GM23338 (cell line): ENCODE results near the gene ZMAT3. TPM values are rescaled to one million over a fixed set of nuclear protein-coding genes. Genes with fewer than 3 reads are reported as not detected.

Experiments
- ATAC-seq: fragments of 200-7000 bp; cut with Tn5 transposase; 3 replicates; pipeline ENCODE4 v1.9.1; 2020
- DNase-seq: peaks from one replicate; pipeline ENCODE4 v3.0.0-alpha.2; 2015; ENCODE audit warnings: low spot score
- H2AFZ ChIP-seq: fragments of 200-600 bp; sonication (generic); 2 replicates; pipeline ENCODE4 v1.8.0; 2016; ENCODE audit warnings: antibody characterized with exemption, mild to moderate bottlenecking, moderate library complexity
- H3F3A ChIP-seq: fragments of 200-600 bp; sonication (generic); replicated peaks from 2 replicates; pipeline ENCODE4 v1.8.0; 2017; ENCODE audit warnings: antibody characterized with exemption, mixed run types, low read depth
- H3K27ac ChIP-seq: fragments of 200-600 bp; sonication (generic); 2 replicates; pipeline ENCODE4 v1.6.1; 2016; ENCODE audit warnings: low read depth
- H3K27me3 ChIP-seq: fragments of 200-600 bp; sonication (generic); 2 replicates; pipeline ENCODE4 v1.8.0; 2016; ENCODE audit warnings: mild to moderate bottlenecking, mixed run types, moderate library complexity; ENCODE audit not compliant: insufficient read depth
- H3K36me3 ChIP-seq: fragments of 200-600 bp; sonication (generic); 2 replicates; pipeline ENCODE4 v1.8.0; 2016; ENCODE audit warnings: mild to moderate bottlenecking; ENCODE audit not compliant: insufficient read depth
- H3K4me1 ChIP-seq: fragments of 200-600 bp; sonication (generic); 2 replicates; pipeline ENCODE4 v1.8.0; 2016; ENCODE audit warnings: mild to moderate bottlenecking, moderate library complexity; ENCODE audit not compliant: insufficient read depth
- H3K4me2 ChIP-seq: fragments of 200-600 bp; sonication (generic); 2 replicates; pipeline ENCODE4 v1.7.1; 2017; ENCODE audit warnings: mixed run types
- H3K4me3 ChIP-seq: fragments of 200-600 bp; sonication (generic); 2 replicates; pipeline ENCODE4 v1.6.1; 2016; ENCODE audit warnings: mixed run types
- H3K79me2 ChIP-seq: fragments of 200-600 bp; sonication (generic); replicated peaks from 2 replicates; pipeline ENCODE4 v1.8.0; 2017; ENCODE audit warnings: mild to moderate bottlenecking; ENCODE audit not compliant: insufficient read depth
- H3K9me2 ChIP-seq: fragments of 200-600 bp; sonication (generic); 2 replicates; pipeline ENCODE4 v1.8.0; 2017; ENCODE audit not compliant: insufficient read depth
- H4K20me1 ChIP-seq: fragments of 200-600 bp; sonication (generic); replicated peaks from 2 replicates; pipeline ENCODE4 v1.8.0; 2017; ENCODE audit warnings: mild to moderate bottlenecking; ENCODE audit not compliant: insufficient read depth
- H3K27ac Mint-ChIP-seq: 2 replicates; pipeline ENCODE4 v1.8.0; 2020; ENCODE audit warnings: inconsistent platforms, mild to moderate bottlenecking, moderate library complexity, mixed read lengths
- H3K27me3 Mint-ChIP-seq: 3 replicates; pipeline ENCODE4 v1.8.0; 2022; ENCODE audit warnings: low read depth, mild to moderate bottlenecking, moderate library complexity, mixed read lengths, inconsistent platforms; ENCODE audit not compliant: insufficient read depth, poor library complexity
- H3K36me3 Mint-ChIP-seq: 3 replicates; pipeline ENCODE4 v1.8.0; 2021; ENCODE audit warnings: low read depth, mild to moderate bottlenecking, inconsistent platforms, moderate library complexity, mixed read lengths
- H3K4me1 Mint-ChIP-seq: 3 replicates; pipeline ENCODE4 v1.8.0; 2020; ENCODE audit warnings: mild to moderate bottlenecking, inconsistent platforms, mixed read lengths
- H3K4me3 Mint-ChIP-seq: 3 replicates; pipeline ENCODE4 v1.8.0; 2021; ENCODE audit warnings: moderate library complexity, mild to moderate bottlenecking, inconsistent platforms, mixed read lengths
- H3K9me3 Mint-ChIP-seq: 3 replicates; pipeline ENCODE4 v1.8.0; 2020; ENCODE audit warnings: moderate library complexity, mild to moderate bottlenecking, inconsistent platforms, mixed read lengths
- CREB1 ChIP-seq: fragments of 250-450 bp; sonication (Bioruptor Pico); IDR thresholded peaks from 2 replicates; pipeline ENCODE4 v1.5.0; 2020; ENCODE audit warnings: low read depth, mild to moderate bottlenecking, moderate library complexity
- EZH2 ChIP-seq: fragments of 200-600 bp; sonication (generic); IDR thresholded peaks from one replicate; pipeline ENCODE4 v1.8.0; 2017; ENCODE audit warnings: antibody characterized with exemption, mild to moderate bottlenecking, low read depth; ENCODE audit not compliant: unreplicated experiment
- JUNB ChIP-seq: IDR thresholded peaks from one replicate; pipeline ENCODE4 v1.6.1; 2016; ENCODE audit warnings: antibody characterized with exemption; ENCODE audit not compliant: unreplicated experiment
- NANOG ChIP-seq: IDR thresholded peaks from 2 replicates; pipeline ENCODE4 v1.6.1; 2016; ENCODE audit warnings: antibody characterized with exemption, borderline replicate concordance
- POLR2AphosphoS5 ChIP-seq: IDR thresholded peaks from 2 replicates; pipeline ENCODE4 v1.6.1; 2016; ENCODE audit warnings: antibody characterized with exemption, low read depth
- ZNF331 ChIP-seq: fragments of 250-450 bp; sonication (Bioruptor Pico); IDR thresholded peaks from 2 replicates; pipeline ENCODE4 v1.5.0; 2020; ENCODE audit warnings: low read depth, mild to moderate bottlenecking, moderate library complexity
- polyA plus RNA-seq: library from polyadenylated mRNA; unstranded; fragments of >200 nt; fragmentation: Nextera tagmentation; extraction: Ambion mirVana; gene quantifications from 2 replicates; pipeline ENCODE4 v1.2.1, GENCODE V29; 2016
- total RNA-seq: library from RNA; depleted of rRNA; stranded (reverse); fragments of >200 nt; shearing (Covaris generic); gene quantifications from 2 replicates; pipeline ENCODE4 v1.2.3, GENCODE V29; 2014
- TF ChIP-seq, protein P1 (sequence below), 2 experiments: fragments of 200-600 bp in 1 of 2; sonication (generic) in 1 of 2; conservative IDR thresholded peaks; 2 replicates each; pipeline versions ENCODE4 v1.5.1 to v1.6.1; 2016 to 2017; ENCODE audit warnings: antibody characterized with exemption in 2 of 2, low read depth in 2 of 2, mild to moderate bottlenecking in 2 of 2, moderate library complexity in 1 of 2
- TF ChIP-seq, protein P2 (sequence below): fragments of 250-450 bp; sonication (Bioruptor Pico); IDR thresholded peaks from 2 replicates; pipeline ENCODE4 v1.5.0; 2020; ENCODE audit warnings: mild to moderate bottlenecking, moderate library complexity
- TF ChIP-seq, protein P3 (sequence below): IDR thresholded peaks from one replicate; pipeline ENCODE4 v1.6.1; 2018; ENCODE audit warnings: antibody characterized with exemption; ENCODE audit not compliant: unreplicated experiment

Gene ZMAT3
- total and polyA plus RNA-seq, 2 experiments from 2014 or later: 10.0 to 17.3 TPM

DNA sequence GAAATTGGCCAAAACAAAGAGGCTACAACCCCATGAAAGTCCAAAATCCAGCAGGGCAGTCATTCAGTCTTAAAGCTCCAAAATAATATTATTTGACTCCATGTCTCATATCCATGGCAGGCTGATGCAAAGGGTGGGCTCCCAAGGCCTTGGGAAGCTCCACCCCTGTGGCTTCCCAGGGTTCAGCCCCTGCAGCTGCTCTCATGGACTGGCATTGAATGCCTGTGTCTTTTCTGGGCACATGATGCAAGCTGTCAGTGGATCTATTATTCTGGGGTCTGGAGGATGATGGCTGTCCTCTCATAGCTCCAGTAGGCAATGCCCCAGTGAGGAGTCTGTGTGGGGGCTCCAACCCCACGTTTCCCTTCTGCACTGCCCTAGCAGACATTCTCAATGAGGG lies 81.8 kb downstream of the ZMAT3 start:
- no peak overlapping the region for H3K4me3 ChIP-seq
- H3K79me2 ChIP-seq: no peaks in the 10 kb centered on the region
- H2AFZ ChIP-seq: no peak overlapping the region
- no peaks in the 10 kb centered on the region for H4K20me1 ChIP-seq
- Mint-ChIP-seq H3K27ac (no peak overlapping the region), H3K4me3 (no peak overlapping the region), H3K9me3 (peaks cover 69% of the 10 kb centered on the region), H3K4me1 (no peaks in the 10 kb centered on the region), H3K27me3 (no peaks in the 10 kb centered on the region), H3K36me3 (peaks cover 50% of the 10 kb centered on the region)
- no peaks in the 10 kb centered on the region for H3F3A ChIP-seq
- no peak for ATAC-seq
- H3K4me1 ChIP-seq: no peaks in the 10 kb centered on the region
- H3K27me3 ChIP-seq: no peaks in the 10 kb centered on the region
- TF ChIP-seq, protein P1, sequence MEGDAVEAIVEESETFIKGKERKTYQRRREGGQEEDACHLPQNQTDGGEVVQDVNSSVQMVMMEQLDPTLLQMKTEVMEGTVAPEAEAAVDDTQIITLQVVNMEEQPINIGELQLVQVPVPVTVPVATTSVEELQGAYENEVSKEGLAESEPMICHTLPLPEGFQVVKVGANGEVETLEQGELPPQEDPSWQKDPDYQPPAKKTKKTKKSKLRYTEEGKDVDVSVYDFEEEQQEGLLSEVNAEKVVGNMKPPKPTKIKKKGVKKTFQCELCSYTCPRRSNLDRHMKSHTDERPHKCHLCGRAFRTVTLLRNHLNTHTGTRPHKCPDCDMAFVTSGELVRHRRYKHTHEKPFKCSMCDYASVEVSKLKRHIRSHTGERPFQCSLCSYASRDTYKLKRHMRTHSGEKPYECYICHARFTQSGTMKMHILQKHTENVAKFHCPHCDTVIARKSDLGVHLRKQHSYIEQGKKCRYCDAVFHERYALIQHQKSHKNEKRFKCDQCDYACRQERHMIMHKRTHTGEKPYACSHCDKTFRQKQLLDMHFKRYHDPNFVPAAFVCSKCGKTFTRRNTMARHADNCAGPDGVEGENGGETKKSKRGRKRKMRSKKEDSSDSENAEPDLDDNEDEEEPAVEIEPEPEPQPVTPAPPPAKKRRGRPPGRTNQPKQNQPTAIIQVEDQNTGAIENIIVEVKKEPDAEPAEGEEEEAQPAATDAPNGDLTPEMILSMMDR (conservative IDR thresholded peaks at IDR 0.05; ENCODE audit: low read depth in 2 of 2): no peak
- TF ChIP-seq NANOG: no peak
- DNase-seq: no peak
- peaks cover 3% of the 10 kb centered on the region for H3K9me2 ChIP-seq
- H3K27ac ChIP-seq: no peak overlapping the region
- no peak overlapping the region for H3K4me2 ChIP-seq
- peaks cover 8% of the 10 kb centered on the region; the same call in 1 of the 2 replicates for H3K36me3 ChIP-seq

DNA sequence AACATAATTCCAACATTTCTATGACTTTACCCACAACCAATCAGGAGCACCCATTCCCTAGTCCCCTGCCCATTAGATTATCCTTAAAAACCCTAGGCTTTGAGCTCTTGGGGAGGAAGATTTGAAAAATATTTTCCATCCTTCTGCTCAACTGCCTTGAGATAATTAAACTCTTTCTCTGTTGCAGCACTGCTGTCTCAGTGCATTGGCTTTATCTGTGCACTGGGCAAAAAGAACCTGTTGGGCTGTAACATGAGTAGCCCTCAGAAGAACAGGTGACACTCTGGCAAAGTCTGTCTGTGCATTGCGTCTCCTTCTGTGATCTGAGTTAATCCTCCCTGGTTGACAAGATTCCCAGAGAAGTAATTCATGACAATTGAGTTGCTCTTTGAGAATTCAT lies 83.9 kb downstream of the ZMAT3 start:
- peaks cover 8% of the 10 kb centered on the region; the same call in 1 of the 2 replicates for H3K36me3 ChIP-seq
- TF ChIP-seq JUNB: no peak
- TF ChIP-seq, protein P2, sequence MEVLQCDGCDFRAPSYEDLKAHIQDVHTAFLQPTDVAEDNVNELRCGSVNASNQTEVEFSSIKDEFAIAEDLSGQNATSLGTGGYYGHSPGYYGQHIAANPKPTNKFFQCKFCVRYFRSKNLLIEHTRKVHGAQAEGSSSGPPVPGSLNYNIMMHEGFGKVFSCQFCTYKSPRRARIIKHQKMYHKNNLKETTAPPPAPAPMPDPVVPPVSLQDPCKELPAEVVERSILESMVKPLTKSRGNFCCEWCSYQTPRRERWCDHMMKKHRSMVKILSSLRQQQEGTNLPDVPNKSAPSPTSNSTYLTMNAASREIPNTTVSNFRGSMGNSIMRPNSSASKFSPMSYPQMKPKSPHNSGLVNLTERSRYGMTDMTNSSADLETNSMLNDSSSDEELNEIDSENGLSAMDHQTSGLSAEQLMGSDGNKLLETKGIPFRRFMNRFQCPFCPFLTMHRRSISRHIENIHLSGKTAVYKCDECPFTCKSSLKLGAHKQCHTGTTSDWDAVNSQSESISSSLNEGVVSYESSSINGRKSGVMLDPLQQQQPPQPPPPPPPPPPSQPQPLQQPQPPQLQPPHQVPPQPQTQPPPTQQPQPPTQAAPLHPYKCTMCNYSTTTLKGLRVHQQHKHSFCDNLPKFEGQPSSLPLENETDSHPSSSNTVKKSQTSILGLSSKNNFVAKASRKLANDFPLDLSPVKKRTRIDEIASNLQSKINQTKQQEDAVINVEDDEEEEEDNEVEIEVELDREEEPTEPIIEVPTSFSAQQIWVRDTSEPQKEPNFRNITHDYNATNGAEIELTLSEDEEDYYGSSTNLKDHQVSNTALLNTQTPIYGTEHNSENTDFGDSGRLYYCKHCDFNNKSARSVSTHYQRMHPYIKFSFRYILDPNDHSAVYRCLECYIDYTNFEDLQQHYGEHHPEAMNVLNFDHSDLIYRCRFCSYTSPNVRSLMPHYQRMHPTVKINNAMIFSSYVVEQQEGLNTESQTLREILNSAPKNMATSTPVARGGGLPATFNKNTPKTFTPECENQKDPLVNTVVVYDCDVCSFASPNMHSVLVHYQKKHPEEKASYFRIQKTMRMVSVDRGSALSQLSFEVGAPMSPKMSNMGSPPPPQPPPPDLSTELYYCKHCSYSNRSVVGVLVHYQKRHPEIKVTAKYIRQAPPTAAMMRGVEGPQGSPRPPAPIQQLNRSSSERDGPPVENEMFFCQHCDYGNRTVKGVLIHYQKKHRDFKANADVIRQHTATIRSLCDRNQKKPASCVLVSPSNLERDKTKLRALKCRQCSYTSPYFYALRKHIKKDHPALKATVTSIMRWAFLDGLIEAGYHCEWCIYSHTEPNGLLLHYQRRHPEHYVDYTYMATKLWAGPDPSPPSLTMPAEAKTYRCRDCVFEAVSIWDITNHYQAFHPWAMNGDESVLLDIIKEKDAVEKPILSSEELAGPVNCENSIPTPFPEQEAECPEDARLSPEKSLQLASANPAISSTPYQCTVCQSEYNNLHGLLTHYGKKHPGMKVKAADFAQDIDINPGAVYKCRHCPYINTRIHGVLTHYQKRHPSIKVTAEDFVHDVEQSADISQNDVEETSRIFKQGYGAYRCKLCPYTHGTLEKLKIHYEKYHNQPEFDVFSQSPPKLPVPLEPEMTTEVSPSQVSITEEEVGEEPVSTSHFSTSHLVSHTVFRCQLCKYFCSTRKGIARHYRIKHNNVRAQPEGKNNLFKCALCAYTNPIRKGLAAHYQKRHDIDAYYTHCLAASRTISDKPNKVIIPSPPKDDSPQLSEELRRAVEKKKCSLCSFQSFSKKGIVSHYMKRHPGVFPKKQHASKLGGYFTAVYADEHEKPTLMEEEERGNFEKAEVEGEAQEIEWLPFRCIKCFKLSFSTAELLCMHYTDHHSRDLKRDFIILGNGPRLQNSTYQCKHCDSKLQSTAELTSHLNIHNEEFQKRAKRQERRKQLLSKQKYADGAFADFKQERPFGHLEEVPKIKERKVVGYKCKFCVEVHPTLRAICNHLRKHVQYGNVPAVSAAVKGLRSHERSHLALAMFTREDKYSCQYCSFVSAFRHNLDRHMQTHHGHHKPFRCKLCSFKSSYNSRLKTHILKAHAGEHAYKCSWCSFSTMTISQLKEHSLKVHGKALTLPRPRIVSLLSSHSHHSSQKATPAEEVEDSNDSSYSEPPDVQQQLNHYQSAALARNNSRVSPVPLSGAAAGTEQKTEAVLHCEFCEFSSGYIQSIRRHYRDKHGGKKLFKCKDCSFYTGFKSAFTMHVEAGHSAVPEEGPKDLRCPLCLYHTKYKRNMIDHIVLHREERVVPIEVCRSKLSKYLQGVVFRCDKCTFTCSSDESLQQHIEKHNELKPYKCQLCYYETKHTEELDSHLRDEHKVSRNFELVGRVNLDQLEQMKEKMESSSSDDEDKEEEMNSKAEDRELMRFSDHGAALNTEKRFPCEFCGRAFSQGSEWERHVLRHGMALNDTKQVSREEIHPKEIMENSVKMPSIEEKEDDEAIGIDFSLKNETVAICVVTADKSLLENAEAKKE: no peak
- TF ChIP-seq, protein P3, sequence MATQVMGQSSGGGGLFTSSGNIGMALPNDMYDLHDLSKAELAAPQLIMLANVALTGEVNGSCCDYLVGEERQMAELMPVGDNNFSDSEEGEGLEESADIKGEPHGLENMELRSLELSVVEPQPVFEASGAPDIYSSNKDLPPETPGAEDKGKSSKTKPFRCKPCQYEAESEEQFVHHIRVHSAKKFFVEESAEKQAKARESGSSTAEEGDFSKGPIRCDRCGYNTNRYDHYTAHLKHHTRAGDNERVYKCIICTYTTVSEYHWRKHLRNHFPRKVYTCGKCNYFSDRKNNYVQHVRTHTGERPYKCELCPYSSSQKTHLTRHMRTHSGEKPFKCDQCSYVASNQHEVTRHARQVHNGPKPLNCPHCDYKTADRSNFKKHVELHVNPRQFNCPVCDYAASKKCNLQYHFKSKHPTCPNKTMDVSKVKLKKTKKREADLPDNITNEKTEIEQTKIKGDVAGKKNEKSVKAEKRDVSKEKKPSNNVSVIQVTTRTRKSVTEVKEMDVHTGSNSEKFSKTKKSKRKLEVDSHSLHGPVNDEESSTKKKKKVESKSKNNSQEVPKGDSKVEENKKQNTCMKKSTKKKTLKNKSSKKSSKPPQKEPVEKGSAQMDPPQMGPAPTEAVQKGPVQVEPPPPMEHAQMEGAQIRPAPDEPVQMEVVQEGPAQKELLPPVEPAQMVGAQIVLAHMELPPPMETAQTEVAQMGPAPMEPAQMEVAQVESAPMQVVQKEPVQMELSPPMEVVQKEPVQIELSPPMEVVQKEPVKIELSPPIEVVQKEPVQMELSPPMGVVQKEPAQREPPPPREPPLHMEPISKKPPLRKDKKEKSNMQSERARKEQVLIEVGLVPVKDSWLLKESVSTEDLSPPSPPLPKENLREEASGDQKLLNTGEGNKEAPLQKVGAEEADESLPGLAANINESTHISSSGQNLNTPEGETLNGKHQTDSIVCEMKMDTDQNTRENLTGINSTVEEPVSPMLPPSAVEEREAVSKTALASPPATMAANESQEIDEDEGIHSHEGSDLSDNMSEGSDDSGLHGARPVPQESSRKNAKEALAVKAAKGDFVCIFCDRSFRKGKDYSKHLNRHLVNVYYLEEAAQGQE: no peak
- TF ChIP-seq CREB1 (CRISPR knock-in tag): no peak
- TF ChIP-seq ZNF331 (CRISPR knock-in tag): no peak
- TF ChIP-seq POLR2AphosphoS5: no peak
- TF ChIP-seq EZH2: no peak

More for the DNA sequence above, 83.9 kb downstream of the ZMAT3 start:
- Histone ChIP-seq H3K27ac (no peak overlapping the region), H3K4me3 (no peak overlapping the region), H3K4me1 (no peaks in the 10 kb centered on the region), H3K79me2 (no peaks in the 10 kb centered on the region), H4K20me1 (no peaks in the 10 kb centered on the region), H3K4me2 (no peak overlapping the region), H3K9me2 (peaks cover 2% of the 10 kb centered on the region; the same call in 1 of the 2 replicates), H3K27me3 (no peaks in the 10 kb centered on the region), H3F3A (no peaks in the 10 kb centered on the region), H2AFZ (no peak overlapping the region)
- DNase-seq (no peak), ATAC-seq (no peak)
- Mint-ChIP-seq H3K9me3 (peaks cover 82% of the 10 kb centered on the region), H3K4me3 (no peak overlapping the region), H3K27ac (no peak overlapping the region), H3K36me3 (peaks cover 54% of the 10 kb centered on the region), H3K27me3 (no peaks in the 10 kb centered on the region), H3K4me1 (no peaks in the 10 kb centered on the region)
